HEK293 (cell line): ENCODE data around the gene MED16.

Experiments used
- CTCF ChIA-PET: fragments of 350-600 bp; formaldehyde crosslinking; extraction: SDS; loops from one replicate; lab custom pipeline; 2021; ENCODE audit warnings: antibody characterized with exemption; lab: Yijun Ruan, JAX
- POLR2A ChIA-PET: fragments of 300-600 bp; formaldehyde crosslinking; extraction: SDS; loops from one replicate; lab custom pipeline; 2020; ENCODE audit warnings: antibody characterized with exemption, inconsistent platforms; lab: Yijun Ruan, JAX
- H3K27ac ChIP-seq: fragments of 200-500 bp; sonication (Bioruptor generic); 2 replicates; pipeline ENCODE4 v1.5.1; 2014; ENCODE audit warnings: low read depth, low read length, control low read depth, inconsistent platforms; ENCODE audit errors: extremely low read depth
- H3K36me3 ChIP-seq, 2 experiments: fragments of 200-500 bp in 1 of 2; sonication (Bioruptor generic) in 1 of 2; 1 replicate in 1 of 2; 2 replicates in 1 of 2; pipeline ENCODE4 v1.5.1; 2014 to 2017; ENCODE audit warnings: inconsistent platforms in 2 of 2, low read length in 2 of 2; ENCODE audit not compliant: control insufficient read depth in 2 of 2, insufficient read depth in 1 of 2
- H3K4me1 ChIP-seq: fragments of 200-500 bp; sonication (Bioruptor generic); 2 replicates; pipeline ENCODE4 v1.5.1; 2014; ENCODE audit warnings: mild to moderate bottlenecking, low read length, inconsistent platforms; ENCODE audit not compliant: control insufficient read depth, insufficient read depth
- H3K4me3 ChIP-seq: 2 replicates; pipeline ENCODE4 v1.5.1; 2011; ENCODE audit warnings: low read depth, mild to moderate bottlenecking, control low read depth, low read length, moderate library complexity
- H3K9me3 ChIP-seq: fragments of 200-500 bp; sonication (Bioruptor generic); 2 replicates; pipeline ENCODE4 v1.5.1; 2014; ENCODE audit warnings: low read depth, low read length, inconsistent platforms; ENCODE audit not compliant: control insufficient read depth, insufficient read depth
- ATF2 ChIP-seq: fragments of 450-650 bp; formaldehyde crosslinking; IDR thresholded peaks from 2 replicates; pipeline ENCODE4 v1.5.1; 2016; ENCODE audit warnings: missing biosample characterization, missing genetic modification characterization, low read depth
- BCL11A ChIP-seq: fragments of 450-650 bp; formaldehyde crosslinking; IDR thresholded peaks from 2 replicates; pipeline ENCODE4 v1.5.1; 2016; ENCODE audit warnings: low read depth, missing biosample characterization, missing genetic modification characterization
- HOXC10 ChIP-seq: sonication (generic); formaldehyde crosslinking; IDR thresholded peaks from 2 replicates; pipeline ENCODE4 v1.8.1; 2023; ENCODE audit warnings: mild to moderate bottlenecking, missing genetic modification reagents
- KLF16 ChIP-seq: fragments of 450-650 bp; formaldehyde crosslinking; IDR thresholded peaks from 2 replicates; pipeline ENCODE4 v1.5.1; 2017; ENCODE audit warnings: missing biosample characterization, missing genetic modification characterization
- MEIS1 ChIP-seq: sonication (generic); formaldehyde crosslinking; IDR thresholded peaks from 2 replicates; pipeline ENCODE4 v1.8.1; 2022; ENCODE audit warnings: missing genetic modification reagents, mild to moderate bottlenecking, borderline replicate concordance
- SP2 ChIP-seq: fragments of 450-650 bp; formaldehyde crosslinking; IDR thresholded peaks from 2 replicates; pipeline ENCODE4 v1.5.1; 2016; ENCODE audit warnings: missing biosample characterization, missing genetic modification characterization
- YY2 ChIP-seq: fragments of 450-650 bp; formaldehyde crosslinking; IDR thresholded peaks from 2 replicates; pipeline ENCODE4 v1.5.1; 2016; ENCODE audit warnings: missing biosample characterization, missing genetic modification characterization
- ZBTB26 ChIP-seq: fragments of 450-650 bp; formaldehyde crosslinking; optimal IDR thresholded peaks from 2 replicates; pipeline ENCODE3; 2016; ENCODE audit warnings: missing biosample characterization, mild to moderate bottlenecking, missing genetic modification characterization
- ZBTB44 ChIP-seq: fragments of 450-650 bp; IDR thresholded peaks from 2 replicates; pipeline ENCODE4 v1.5.1; 2018; ENCODE audit warnings: missing biosample characterization, mild to moderate bottlenecking, missing genetic modification characterization
- ZBTB48 ChIP-seq: fragments of 450-650 bp; formaldehyde crosslinking; IDR thresholded peaks from 2 replicates; pipeline ENCODE4 v1.5.1; 2016; ENCODE audit warnings: missing biosample characterization, missing genetic modification characterization
- ZEB2 ChIP-seq: fragments of 450-650 bp; formaldehyde crosslinking; IDR thresholded peaks from 2 replicates; pipeline ENCODE4 v1.5.1; 2016; ENCODE audit warnings: missing biosample characterization, missing genetic modification characterization
- ZNF132 ChIP-seq: fragments of 450-650 bp; formaldehyde crosslinking; IDR thresholded peaks from 2 replicates; pipeline ENCODE4 v1.5.1; 2017; ENCODE audit warnings: missing biosample characterization, missing genetic modification characterization, borderline replicate concordance
- ZNF184 ChIP-seq: fragments of 450-650 bp; IDR thresholded peaks from 2 replicates; pipeline ENCODE4 v1.5.1; 2018; ENCODE audit warnings: missing biosample characterization, mild to moderate bottlenecking, missing genetic modification characterization
- ZNF350 ChIP-seq: fragments of 450-650 bp; formaldehyde crosslinking; IDR thresholded peaks from 2 replicates; pipeline ENCODE4 v1.5.0; 2017; ENCODE audit warnings: missing biosample characterization, mild to moderate bottlenecking, missing genetic modification characterization
- ZNF37A ChIP-seq: fragments of 450-650 bp; IDR thresholded peaks from 2 replicates; pipeline ENCODE4 v1.5.1; 2018; ENCODE audit warnings: missing biosample characterization, missing genetic modification characterization
- ZNF571 ChIP-seq: fragments of 450-650 bp; formaldehyde crosslinking; IDR thresholded peaks from 2 replicates; pipeline ENCODE4 v1.5.0; 2017; ENCODE audit warnings: missing biosample characterization, missing genetic modification characterization
- ZNF580 ChIP-seq: fragments of 450-650 bp; formaldehyde crosslinking; IDR thresholded peaks from 2 replicates; pipeline ENCODE4 v1.5.1; 2016; ENCODE audit warnings: missing biosample characterization, missing genetic modification characterization
- ZNF654 ChIP-seq: fragments of 450-650 bp; formaldehyde crosslinking; IDR thresholded peaks from 2 replicates; pipeline ENCODE4 v1.5.1; 2016; ENCODE audit warnings: low read depth, missing biosample characterization, missing genetic modification characterization
- ZNF76 ChIP-seq: fragments of 450-650 bp; formaldehyde crosslinking; IDR thresholded peaks from 2 replicates; pipeline ENCODE4; 2016; ENCODE audit warnings: low read depth, missing biosample characterization, missing genetic modification characterization, borderline replicate concordance
- ZNF843 ChIP-seq: fragments of 450-650 bp; formaldehyde crosslinking; IDR thresholded peaks from 2 replicates; pipeline ENCODE4 v1.5.1; 2016; ENCODE audit warnings: missing biosample characterization, missing genetic modification characterization
- ZSCAN16 ChIP-seq: fragments of 450-650 bp; formaldehyde crosslinking; IDR thresholded peaks from 2 replicates; pipeline ENCODE4 v1.5.1; 2016; ENCODE audit warnings: missing biosample characterization, missing genetic modification characterization
- ZSCAN23 ChIP-seq: fragments of 450-650 bp; formaldehyde crosslinking; IDR thresholded peaks from 2 replicates; pipeline ENCODE4 v1.5.1; 2016; ENCODE audit warnings: missing biosample characterization, missing genetic modification characterization
- TF ChIP-seq, protein P1 (sequence below): fragments of 450-650 bp; formaldehyde crosslinking; IDR thresholded peaks from 2 replicates; pipeline ENCODE4 v1.5.1; 2016; ENCODE audit warnings: missing biosample characterization, missing genetic modification characterization

The MED16 gene

DNA sequence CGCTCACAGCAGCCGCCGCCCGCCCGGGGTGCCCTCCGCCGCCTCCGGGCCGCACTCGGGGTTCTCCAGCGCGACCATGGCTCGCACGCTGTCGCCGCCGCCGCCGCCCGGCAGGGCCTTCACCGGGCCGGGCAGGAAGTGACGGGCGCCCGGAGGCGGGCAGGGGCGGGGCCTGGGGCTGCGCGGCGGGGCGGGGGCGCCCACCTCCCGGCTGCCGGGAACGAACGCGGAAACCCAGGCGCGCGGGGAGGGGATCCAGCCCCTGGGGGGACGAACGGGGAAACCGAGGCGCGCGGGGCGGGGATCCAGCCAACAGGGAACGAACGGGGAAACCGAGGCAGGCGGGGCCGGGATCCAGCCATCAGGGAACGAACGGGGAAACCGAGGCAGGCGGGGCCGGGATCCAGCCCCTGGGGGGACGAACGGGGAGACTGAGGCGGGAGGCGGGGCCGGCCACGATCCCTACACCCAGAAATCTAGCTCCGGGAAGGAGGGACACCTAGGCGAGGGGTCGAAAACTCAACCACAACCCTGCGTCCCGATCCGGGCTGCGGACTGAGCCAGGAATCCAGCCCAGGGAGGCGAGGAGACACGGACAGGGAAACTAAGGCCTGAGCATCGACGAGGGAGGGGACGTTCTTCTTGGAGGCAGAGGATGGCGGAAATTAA is 20.2 kb upstream of the MED16 start, which contains the start of gene R3HDM4:
R3HDM4 (minus strand) TSS at position 140 of the 669 bp plus-strand sequence; CDS start at position 78, 62 bp downstream.
- Histone ChIP-seq H3K4me1 (peaks cover 2% of the 10 kb centered on the region; the same call in 1 of the 2 replicates), H3K36me3 (no peaks in the 10 kb centered on the region; a peak in 1 of 3 replicates), H3K27ac (no peak within 1 kb of the TSS; the same call in 1 of the 2 replicates), H3K9me3 (no peaks in the 10 kb centered on the region), H3K4me3 (peak within 1 kb of the TSS; percentile 76)
- TF ChIP-seq ZNF37A (tag by site-specific recombination) (no peak), MEIS1 (CRISPR knock-in tag) (no peak), ZNF132 (tag by site-specific recombination) (no peak), HOXC10 (CRISPR knock-in tag) (no peak), ZBTB48 (tag by site-specific recombination) (no peak), ZNF654 (tag by site-specific recombination) (no peak), SP2 (tag by site-specific recombination) (0 out of 2 replicates have a peak, but pooled peaks have one; percentile 10), ZNF571 (no peak), ZSCAN16 (tag by site-specific recombination) (no peak), ATF2 (tag by site-specific recombination) (no peak), ZBTB26 (peak; percentile 50), BCL11A (tag by site-specific recombination) (no peak)
- POLR2A ChIA-PET = no interaction called here
- CTCF ChIA-PET = interaction anchor here (0.6 kb wide), 1 partner anchor 331 kb away, joined by 4 read pairs; no protein-coding TSS in a partner anchor

DNA sequence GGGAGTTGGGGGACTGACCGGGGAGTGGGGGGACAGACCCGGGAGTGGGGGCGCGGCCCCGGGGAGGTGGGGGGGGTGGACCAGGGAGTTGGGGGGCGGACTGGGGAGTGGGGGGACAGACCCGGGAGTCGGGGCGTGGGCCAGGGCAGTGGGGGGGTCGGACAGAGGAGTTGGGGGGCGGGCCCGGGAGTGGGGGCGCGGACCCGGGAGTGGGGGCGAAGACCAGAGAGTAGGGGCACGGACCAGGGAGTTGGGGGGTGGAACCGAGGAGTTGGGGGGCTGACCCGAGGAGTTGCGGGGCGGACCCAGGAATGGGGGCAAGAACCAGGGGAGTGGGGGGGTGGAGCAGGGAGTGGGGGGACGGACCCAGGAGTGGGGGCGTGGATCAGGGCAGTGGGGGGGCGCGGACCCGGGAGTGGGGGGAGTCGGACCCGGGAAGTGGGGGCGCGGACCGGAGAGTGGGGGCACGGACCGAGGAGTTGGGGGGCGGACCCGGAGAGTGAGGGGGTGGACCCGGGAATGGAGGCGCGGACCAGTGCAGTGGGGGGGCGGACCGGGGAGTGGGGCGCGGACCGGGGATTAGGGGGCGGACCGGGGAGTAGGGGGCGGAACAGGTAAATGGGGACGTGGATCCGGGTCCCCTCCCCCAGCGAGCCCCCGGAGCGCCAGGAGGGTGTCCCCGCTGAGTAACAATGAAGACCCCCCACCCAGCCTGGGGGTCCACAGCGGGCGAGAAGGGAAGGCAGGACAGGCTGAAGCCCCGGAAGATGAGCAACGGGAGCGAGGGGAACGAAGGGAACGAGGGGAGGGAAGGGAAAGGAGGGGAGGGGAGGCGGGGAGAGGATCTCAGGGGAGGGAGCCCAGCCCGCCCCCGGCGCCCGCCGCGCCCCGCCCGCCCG is 19.4 kb upstream of the MED16 start:
- ChIA-PET POLR2A (no interaction called here), CTCF (interaction anchor here (0.6 kb wide), 1 partner anchor 332 kb away, joined by 4 read pairs; no protein-coding TSS in a partner anchor)
- H3K9me3 ChIP-seq = no peaks in the 10 kb centered on the region
- H3K36me3 ChIP-seq = no peaks in the 10 kb centered on the region; a peak in 1 of 3 replicates
- H3K4me1 ChIP-seq = no peaks in the 10 kb centered on the region; the same call in 1 of the 2 replicates
- peak overlapping the region; percentile 76 for H3K4me3 ChIP-seq
- no peak overlapping the region for H3K27ac ChIP-seq
- TF ChIP-seq ZSCAN23 (tag by site-specific recombination) (no peak), KLF16 (peak; percentile 56; the same call in 1 of the 2 replicates), ZNF76 (peak; percentile 79; the same call in 1 of the 2 replicates), ZNF843 (tag by site-specific recombination) (no peak), ZBTB44 (tag by site-specific recombination) (no peak), ZNF350 (tag by site-specific recombination) (no peak), ZNF580 (no peak), ZEB2 (peak; percentile 20; the same call in 1 of the 2 replicates), ZBTB26 (peak; percentile 23), YY2 (no peak), ZNF184 (tag by site-specific recombination) (no peak)
- TF ChIP-seq, protein P1, sequence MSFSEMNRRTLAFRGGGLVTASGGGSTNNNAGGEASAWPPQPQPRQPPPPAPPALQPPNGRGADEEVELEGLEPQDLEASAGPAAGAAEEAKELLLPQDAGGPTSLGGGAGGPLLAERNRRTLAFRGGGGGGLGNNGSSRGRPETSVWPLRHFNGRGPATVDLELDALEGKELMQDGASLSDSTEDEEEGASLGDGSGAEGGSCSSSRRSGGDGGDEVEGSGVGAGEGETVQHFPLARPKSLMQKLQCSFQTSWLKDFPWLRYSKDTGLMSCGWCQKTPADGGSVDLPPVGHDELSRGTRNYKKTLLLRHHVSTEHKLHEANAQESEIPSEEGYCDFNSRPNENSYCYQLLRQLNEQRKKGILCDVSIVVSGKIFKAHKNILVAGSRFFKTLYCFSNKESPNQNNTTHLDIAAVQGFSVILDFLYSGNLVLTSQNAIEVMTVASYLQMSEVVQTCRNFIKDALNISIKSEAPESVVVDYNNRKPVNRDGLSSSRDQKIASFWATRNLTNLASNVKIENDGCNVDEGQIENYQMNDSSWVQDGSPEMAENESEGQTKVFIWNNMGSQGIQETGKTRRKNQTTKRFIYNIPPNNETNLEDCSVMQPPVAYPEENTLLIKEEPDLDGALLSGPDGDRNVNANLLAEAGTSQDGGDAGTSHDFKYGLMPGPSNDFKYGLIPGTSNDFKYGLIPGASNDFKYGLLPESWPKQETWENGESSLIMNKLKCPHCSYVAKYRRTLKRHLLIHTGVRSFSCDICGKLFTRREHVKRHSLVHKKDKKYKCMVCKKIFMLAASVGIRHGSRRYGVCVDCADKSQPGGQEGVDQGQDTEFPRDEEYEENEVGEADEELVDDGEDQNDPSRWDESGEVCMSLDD = peak; percentile 83; the same call in 1 of the 2 replicates
